Kidney (tissue), 14 donors: ENCODE results near the gene MOB3B. TPM values are rescaled to one million over a fixed set of nuclear protein-coding genes. Genes with fewer than 3 reads are reported as not detected.

ENCODE experiments used
- DNase-seq, 5 donors: peaks; one replicate each; pipeline ENCODE4 v3.0.0-alpha.2; 2013 to 2020
- FAIRE-seq: peaks from 2 replicates; lab custom pipeline; 2012; peaks lifted over from hg19 to GRCh38; lab: Jason Lieb, UNC
- H3K27ac ChIP-seq, 2 donors: one replicate each; pipeline ENCODE4 v1.7.0; 2013; ENCODE audit warnings: low read depth in 2 of 2, low read length in 2 of 2, inconsistent platforms in 1 of 2
- H3K27me3 ChIP-seq: one replicate; pipeline ENCODE4 v1.7.1; 2013; ENCODE audit warnings: low read length, inconsistent platforms; ENCODE audit not compliant: control insufficient read depth, insufficient read depth
- H3K36me3 ChIP-seq, 3 donors: one replicate each; pipeline versions ENCODE4 v1.7.0 to v1.7.1; 2013; ENCODE audit warnings: low read length in 3 of 3, control low read depth in 1 of 3, inconsistent platforms in 1 of 3; ENCODE audit not compliant: insufficient read depth in 3 of 3, control insufficient read depth in 2 of 3
- H3K4me1 ChIP-seq, 3 donors: one replicate each; pipeline versions ENCODE4 v1.7.0 to v1.7.1; 2013; ENCODE audit warnings: low read length in 3 of 3, inconsistent platforms in 1 of 3, low read depth in 1 of 3; ENCODE audit not compliant: control insufficient read depth in 2 of 3, insufficient read depth in 2 of 3
- H3K4me3 ChIP-seq, 3 donors: one replicate each; pipeline versions ENCODE4 v1.7.0 to v1.8.1; 2013; ENCODE audit warnings: low read length in 3 of 3, control low read depth in 1 of 3, inconsistent platforms in 1 of 3
- H3K9ac ChIP-seq, 3 donors: one replicate each; pipeline versions ENCODE4 v1.7.0 to v1.7.1; 2013; ENCODE audit warnings: low read length in 3 of 3, control low read depth in 1 of 3, inconsistent platforms in 1 of 3
- H3K9me3 ChIP-seq, 3 donors: one replicate each; pipeline versions ENCODE4 v1.7.0 to v1.7.1; 2013; ENCODE audit warnings: low read length in 3 of 3, control low read depth in 1 of 3, inconsistent platforms in 1 of 3; ENCODE audit not compliant: control insufficient read depth in 2 of 3, insufficient read depth in 1 of 3
- CTCF ChIP-seq: IDR thresholded peaks from 3 replicates; pipeline ENCODE4 v1.5.1; 2012; ENCODE audit warnings: mild to moderate bottlenecking, moderate library complexity, borderline replicate concordance; ENCODE audit not compliant: insufficient read depth; ENCODE audit errors: extremely low read depth
- intact Hi-C: fragments of 100-400 bp; cut with DNase I; formaldehyde crosslinking; loops from one replicate; pipeline ENCODE4 v1.11.1; 2022
- polyA plus RNA-seq: library from polyadenylated mRNA; stranded (reverse); fragments of 350-450 nt; fragmentation: Illumina TruSeq; extraction: RNeasy Lipid Tissue Mini Kit (QIAGEN cat#74804); gene quantifications from one replicate; pipeline ENCODE4 v1.2.3, GENCODE V29; 2014; ENCODE audit warnings: low read depth, low replicate concordance; ENCODE audit not compliant: insufficient read depth
- total RNA-seq: library from RNA; stranded (reverse); fragmentation: NEBNext Ultra II Directional; extraction: Animal tissue kit (Norgen Biotek cat#: 25700); gene quantifications from one replicate; pipeline ENCODE4 v1.2.1, GENCODE V29; 2021
- donor health status: control.
- donor health status: control.
- donor health status: control.
- donor health status: control.
- donor health status: control.
- donor health status: DM: yes; HTN: yes; CAD: no.
- donor health status: Normal renal cell carcinoma (clear cell type).

MOB3B gene
- total and polyA plus RNA-seq, 2 donors from 2014 or later = 5.9 to 22.5 TPM

GRCh38 chr9:27542508-27542907 is 12.9 kb upstream of the MOB3B start:
- DNase-seq (peak in 2 of 5 donors; percentile 38 to 66), FAIRE-seq (peak; percentile 70)
- H3K4me1 ChIP-seq = peaks cover 0 to 20% (median 18%) of the 10 kb centered on the region in 3 donors
- H3K9ac ChIP-seq = no peak overlapping the region
- no peaks in the 10 kb centered on the region for H3K27me3 ChIP-seq
- H3K36me3 ChIP-seq = peaks cover 0 to 4% (median 2%) of the 10 kb centered on the region in 3 donors
- no peaks in the 10 kb centered on the region for H3K9me3 ChIP-seq
- intact Hi-C loops = no loop called here
- TF ChIP-seq CTCF = no peak
- no peak overlapping the region for H3K4me3 ChIP-seq
- peak overlapping the region in 1 of 2 donors; percentile 41 for H3K27ac ChIP-seq

GRCh38 chr9:27541740-27542139 is 12.1 kb upstream of the MOB3B start:
- peak overlapping the region in 1 of 2 donors; percentile 41 for H3K27ac ChIP-seq

DNA sequence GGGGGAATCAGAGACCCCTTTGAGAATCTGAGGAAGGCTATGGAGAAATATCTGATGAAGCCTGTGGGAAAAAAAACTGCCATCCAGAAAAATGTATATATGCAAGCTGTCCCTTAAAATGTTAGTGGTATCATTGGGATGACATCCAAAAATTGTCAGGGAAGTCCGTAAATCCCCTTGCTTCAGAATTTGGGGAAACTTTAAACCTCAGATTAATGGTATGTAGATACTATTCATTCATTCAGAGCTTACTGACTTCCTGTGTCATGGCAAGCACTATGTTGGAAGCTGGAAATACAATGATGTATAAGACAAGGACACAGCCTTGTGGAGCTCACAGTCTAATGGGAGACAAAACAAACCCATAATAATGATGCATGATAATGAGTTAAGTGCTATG is 10.9 kb upstream of the MOB3B start:
- Histone ChIP-seq H3K9ac (no peak overlapping the region), H3K4me3 (no peak overlapping the region), H3K27ac (peak overlapping the region in 1 of 2 donors; percentile 22), H3K36me3 (peaks cover 0 to 5% (median 2%) of the 10 kb centered on the region in 3 donors), H3K27me3 (no peaks in the 10 kb centered on the region), H3K4me1 (peaks cover 0 to 23% (median 18%) of the 10 kb centered on the region in 3 donors), H3K9me3 (no peaks in the 10 kb centered on the region)
- intact Hi-C loops = no loop called here
- FAIRE-seq (no peak), DNase-seq (no peak)
- no peak for TF ChIP-seq CTCF

More at GRCh38 chr9:27541740-27542139, 12.1 kb upstream of the MOB3B start:
- Histone ChIP-seq H3K9me3 (no peaks in the 10 kb centered on the region), H3K4me3 (no peak overlapping the region), H3K27me3 (no peaks in the 10 kb centered on the region), H3K4me1 (peaks cover 0 to 23% (median 18%) of the 10 kb centered on the region in 3 donors), H3K9ac (no peak overlapping the region), H3K36me3 (peaks cover 0 to 4% (median 2%) of the 10 kb centered on the region in 3 donors)
- DNase-seq = no peak
- no peak for TF ChIP-seq CTCF
- intact Hi-C loops = no loop called here
- FAIRE-seq = no peak
